GM12875 (cell line): ENCODE results near the gene C21orf91.

Experiments
- H3K4me3 ChIP-seq: one replicate; pipeline ENCODE4 v1.5.1; 2011; ENCODE audit warnings: low read depth, low read length, control low read depth
- CTCF ChIP-seq: IDR thresholded peaks from 2 replicates; pipeline ENCODE4 v1.5.1; 2011; ENCODE audit warnings: low read depth, mild to moderate bottlenecking, control low read depth, inconsistent platforms, low read length, moderate library complexity, borderline replicate concordance; ENCODE audit not compliant: insufficient read depth

C21orf91 gene

GRCh38 chr21:17819114-17819876 lies at the start of gene C21orf91:
TSS of gene C21orf91 (minus strand) at chr21:17819356. CDS start at chr21:17818318, 1,038 bp downstream.
- H3K4me3 ChIP-seq, result peak within 1 kb of the TSS; percentile 94
- TF ChIP-seq CTCF, result no peak

- H3K4me3 ChIP-seq, result no peak overlapping the region
- no peak for TF ChIP-seq CTCF
These were observed 47.4 kb upstream of the C21orf91 start for GRCh38 chr21:17866590-17866989.

GRCh38 chr21:17859661-17860060 lies 40.5 kb upstream of the C21orf91 start:
- no peak for TF ChIP-seq CTCF
- no peak overlapping the region for H3K4me3 ChIP-seq

- H3K4me3 ChIP-seq, result no peak overlapping the region
- TF ChIP-seq CTCF, result no peak
These were observed 39.6 kb upstream of the C21orf91 start for GRCh38 chr21:17858747-17859146.

GRCh38 chr21:17854745-17855144 lies 35.6 kb upstream of the C21orf91 start:
- no peak for TF ChIP-seq CTCF
- H3K4me3 ChIP-seq, result no peak overlapping the region

GRCh38 chr21:17853393-17854275 lies 34.5 kb upstream of the C21orf91 start:
- no peak overlapping the region for H3K4me3 ChIP-seq
- no peak for TF ChIP-seq CTCF
